HG03196 (cell line): Measurements from ENCODE around the gene CALML5.

Source experiments
- ATAC-seq: cut with Tn5 transposase; IDR thresholded peaks from one replicate; pipeline ENCODE4 v1.9.1; 2021; ENCODE audit not compliant: unreplicated experiment

Gene CALML5, protein sequence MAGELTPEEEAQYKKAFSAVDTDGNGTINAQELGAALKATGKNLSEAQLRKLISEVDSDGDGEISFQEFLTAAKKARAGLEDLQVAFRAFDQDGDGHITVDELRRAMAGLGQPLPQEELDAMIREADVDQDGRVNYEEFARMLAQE

GRCh38 chr10:5499493-5500140, at the start of gene CALML5:
CALML5 (minus strand) TSS chr10:5499570; CDS start chr10:5499438, 132 bp downstream.
- ATAC-seq = no peak

DNA sequence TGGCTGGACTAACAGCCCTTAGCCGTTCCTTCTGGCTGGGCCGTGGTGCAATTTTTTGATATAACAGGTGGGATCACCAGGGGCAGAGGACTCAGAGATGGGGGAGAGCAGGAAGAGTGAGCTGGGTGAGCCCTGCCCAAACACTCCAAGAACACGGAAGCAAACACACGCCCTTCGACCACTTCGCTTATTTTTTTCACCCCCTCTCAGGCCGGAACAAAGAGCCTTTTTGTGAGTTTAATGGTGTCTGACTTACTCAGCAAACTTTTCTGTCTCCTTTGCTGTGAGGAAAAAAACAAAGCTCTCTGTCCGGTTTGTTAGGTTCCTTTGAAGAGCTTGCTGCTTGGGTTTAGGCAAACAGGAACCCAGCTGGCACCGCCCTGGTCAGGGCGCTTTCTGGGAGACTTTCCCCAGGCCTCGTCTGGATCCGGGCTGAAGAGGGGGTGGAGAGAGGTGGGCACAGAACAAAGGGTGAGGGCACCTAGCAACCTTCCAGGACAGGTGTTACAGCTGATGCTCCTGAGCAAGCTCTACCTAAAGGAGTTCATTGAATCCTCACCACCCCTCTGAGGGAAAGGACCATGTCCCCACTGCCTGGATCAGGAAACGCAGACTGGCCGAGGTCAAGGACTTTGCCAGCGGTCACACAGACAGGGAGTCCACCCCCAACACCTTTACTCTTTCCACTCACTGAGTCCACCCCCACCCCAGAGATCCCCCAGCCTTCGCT, 48.7 kb upstream of the CALML5 start:
- ATAC-seq = no peak

DNA sequence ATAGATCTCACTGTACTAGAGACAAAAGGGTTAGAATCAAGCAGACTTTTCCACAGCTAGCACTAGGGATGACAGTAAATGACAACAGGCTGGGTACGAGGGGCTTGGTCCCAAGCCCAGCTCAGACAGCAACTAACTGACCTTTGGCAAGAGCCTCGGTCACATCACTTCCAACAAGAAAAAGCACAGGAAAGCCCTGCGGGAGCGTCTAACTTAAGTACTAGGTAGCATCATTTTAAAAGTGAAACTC, 48.2 kb upstream of the CALML5 start:
- ATAC-seq = no peak

DNA sequence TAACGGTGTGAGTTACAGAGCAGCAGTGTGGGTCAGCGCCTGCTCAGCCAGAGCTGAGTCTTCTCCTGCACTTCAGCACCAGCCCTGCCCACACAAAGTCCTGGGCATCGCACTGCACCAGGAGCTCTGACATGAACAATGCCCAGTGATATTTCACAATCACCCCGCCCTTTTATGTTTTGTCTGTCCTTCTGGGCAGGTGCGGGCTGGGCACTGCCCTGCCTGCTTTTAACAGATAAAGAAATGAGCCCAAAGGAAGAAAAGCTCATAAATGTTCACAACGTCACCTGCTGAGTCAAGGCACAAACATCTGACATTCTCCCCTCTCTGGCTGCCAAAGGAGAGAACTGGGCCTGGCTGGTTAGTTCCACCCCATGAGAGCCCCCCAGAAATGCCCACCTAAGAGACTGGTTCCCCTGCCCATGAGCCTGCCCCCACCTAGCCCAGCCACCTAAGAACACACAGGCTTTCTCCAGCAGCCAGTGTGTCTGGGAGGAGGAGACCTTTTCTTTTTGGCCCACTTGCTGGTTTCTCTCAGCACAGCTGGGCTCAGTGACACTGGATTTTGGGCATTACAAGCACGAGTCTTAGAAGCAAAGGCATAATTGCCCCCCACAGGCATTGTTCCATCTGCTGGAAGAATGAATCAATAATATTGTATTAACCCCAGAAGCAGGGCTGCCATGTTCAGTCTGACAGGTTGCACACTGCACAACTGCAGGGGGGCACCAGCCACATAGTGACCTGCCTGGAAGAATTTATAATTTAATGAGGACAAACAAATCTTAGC, 47.7 kb upstream of the CALML5 start:
- ATAC-seq = no peak

DNA sequence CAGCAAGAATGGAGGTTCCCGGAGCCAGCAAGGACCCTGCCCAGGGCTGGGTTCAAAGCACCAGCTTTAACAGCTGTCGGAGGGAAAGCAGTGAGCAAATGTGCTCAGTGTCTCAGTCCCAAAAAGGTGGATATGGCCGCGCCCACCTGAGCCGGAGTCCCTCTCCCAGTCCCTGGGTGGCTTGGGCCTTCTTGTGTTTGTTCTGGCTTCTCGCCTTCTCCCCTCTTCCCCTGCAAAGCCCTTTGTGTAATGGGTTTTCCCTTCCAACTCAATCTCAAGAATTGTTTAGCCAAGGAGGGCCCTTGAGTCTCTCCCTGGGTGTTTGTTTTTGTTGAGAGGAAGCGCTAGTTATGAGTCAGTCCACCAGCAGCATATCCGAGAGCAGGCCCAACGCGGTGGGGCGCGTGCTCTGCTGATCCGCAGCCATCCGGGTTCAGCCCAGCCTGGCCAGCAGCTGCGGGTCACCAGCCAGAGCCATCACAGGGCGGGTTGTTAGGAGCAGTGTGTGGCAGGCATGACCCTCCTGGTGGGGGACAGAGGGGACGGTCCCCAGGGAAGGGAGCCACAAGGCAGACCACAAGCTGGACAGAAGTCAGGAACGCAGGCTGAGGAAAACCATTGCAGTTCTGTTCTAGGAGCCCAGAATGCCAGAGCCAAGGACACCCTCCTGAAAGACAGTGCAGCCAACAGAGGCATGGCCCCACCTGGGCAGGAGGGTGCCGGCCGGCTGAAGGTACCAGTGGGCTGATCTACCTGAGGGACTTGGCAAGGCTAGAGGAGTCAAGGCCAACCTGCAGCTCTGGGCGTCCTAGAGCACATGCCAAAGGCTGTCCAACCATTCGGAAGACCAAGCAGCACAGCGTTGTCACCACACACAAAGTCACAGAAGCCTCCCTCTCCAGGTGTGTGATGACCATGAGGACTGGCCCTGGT, 46.7 kb upstream of the CALML5 start:
- no peak for ATAC-seq

DNA sequence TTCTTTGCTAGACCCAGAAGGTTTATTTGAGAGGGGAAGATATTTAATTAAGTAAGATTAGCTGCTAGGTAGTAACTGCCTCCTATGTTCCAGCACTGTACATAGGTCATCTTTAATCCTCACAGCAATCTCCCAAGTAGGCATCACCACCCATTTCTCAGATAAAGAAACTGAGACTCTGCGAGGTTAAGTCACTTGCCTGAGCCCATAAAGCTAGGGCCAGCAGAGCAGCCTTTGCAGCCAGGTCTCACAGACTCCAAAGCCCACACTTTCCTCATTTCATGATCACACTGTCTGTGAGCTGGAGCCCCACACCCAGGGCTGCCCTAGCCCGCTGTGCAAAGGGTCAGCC, 46.0 kb upstream of the CALML5 start:
- ATAC-seq = no peak

- no peak for ATAC-seq
Observed at GRCh38 chr10:5545011-5545410, 45.6 kb upstream of the CALML5 start.

DNA sequence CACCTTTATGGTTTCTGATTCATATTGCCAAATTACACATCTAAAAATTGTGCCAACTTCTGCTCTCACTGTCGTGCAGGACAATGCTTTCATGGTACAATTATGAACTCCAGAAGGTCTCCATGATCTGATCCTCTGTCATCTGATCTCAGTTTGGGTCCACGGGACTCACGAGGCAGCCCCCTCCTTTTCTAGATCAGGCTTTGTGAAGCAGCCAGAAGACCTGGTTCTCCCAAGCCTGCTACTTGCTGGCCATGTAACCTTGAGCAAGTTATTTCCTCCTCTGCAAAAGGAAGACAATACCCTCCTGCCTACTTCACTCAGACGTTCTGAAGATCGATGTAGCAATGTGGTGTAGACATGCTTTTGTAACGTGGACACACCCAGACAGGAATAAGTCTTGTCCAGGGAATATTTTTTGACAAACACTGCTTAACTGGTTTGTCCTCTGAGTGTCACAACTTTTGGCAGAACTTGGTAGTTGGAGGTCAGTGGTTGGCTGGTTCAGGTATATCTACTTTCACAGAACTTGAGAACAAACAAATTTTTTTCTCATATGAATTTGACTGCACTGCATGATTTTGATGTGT, 44.9 kb upstream of the CALML5 start:
- no peak for ATAC-seq

GRCh38 chr10:5543623-5544022, 44.3 kb upstream of the CALML5 start:
- ATAC-seq = no peak

DNA sequence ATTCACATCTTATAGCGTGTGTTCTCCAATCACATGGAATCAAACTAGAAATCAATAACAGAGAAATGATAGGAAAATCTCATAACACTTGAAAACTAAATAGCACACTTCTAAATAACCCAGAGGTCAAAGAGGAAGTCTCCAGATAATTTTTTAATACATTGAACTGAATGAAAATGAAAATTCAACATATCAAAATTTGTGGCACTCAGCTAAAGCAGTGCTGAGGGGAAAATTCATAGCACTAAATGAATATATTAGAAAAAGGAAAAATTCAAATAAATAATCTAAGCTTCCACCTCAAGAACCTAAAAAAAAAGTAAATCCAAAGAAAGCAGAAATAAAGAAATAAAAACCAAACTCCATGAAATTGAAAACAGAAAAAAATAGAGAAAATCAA, 42.7 kb upstream of the CALML5 start:
- no peak for ATAC-seq

GRCh38 chr10:5540891-5541290, 41.5 kb upstream of the CALML5 start:
- no peak for ATAC-seq

GRCh38 chr10:5540080-5540479, 40.7 kb upstream of the CALML5 start:
- ATAC-seq = no peak

DNA sequence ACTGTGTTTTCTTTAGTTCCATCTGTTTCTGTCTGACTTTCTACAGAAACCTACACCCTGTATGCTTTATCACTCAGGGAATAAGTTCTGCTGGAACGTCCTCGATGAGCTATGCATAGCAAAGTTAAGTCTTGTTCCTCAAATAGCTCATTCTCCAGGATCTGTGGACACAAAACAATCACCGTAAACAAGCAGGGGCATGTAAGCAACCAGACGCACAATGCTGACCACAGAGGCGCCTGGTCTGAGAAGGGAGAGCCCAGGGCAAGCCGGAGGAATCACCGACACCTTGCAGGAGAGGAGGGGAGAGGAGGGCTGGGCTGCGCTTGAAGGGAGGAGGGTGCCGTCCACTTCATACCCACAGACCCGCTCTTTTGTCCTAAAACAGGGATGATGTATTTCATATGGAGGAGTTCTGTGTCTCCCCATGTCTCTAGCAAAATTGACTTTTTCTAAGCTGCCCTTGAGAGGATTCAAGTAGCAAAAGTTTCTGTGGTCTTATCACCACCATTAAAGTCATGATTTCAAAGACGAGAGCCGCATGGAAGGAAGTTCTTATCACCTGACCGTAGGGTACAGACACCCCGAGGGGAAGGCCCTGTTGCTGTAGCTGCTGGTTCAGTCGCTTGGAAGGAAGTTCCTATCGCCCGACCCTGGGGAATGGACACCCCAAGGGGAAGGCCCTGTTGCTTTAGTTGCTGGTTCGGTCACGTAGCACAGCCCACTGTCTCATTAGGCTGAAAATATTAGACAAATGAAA, 39.7 kb upstream of the CALML5 start:
- no peak for ATAC-seq

- ATAC-seq = no peak
Observed at GRCh38 chr10:5538446-5538845, 39.1 kb upstream of the CALML5 start.

DNA sequence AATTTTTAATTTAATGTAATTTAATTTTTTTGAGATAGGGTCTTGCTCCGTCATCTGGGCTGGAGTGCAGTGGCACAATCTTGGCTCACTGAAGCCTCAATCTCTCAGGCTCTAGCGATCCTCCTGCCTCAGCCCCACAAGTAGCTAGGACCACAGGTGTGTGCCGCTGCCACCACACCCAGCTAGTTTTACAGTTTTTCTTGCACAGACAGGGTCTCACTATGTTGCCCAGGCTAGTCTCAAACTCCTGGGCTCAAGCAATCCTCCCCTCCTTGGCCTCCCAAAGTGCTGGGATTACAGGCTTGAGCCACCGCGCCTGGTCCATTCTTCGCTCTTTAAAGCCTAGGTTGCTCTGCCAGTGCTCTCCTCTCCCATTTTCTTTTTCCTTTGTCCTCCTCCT, 38.3 kb upstream of the CALML5 start:
- ATAC-seq = no peak

DNA sequence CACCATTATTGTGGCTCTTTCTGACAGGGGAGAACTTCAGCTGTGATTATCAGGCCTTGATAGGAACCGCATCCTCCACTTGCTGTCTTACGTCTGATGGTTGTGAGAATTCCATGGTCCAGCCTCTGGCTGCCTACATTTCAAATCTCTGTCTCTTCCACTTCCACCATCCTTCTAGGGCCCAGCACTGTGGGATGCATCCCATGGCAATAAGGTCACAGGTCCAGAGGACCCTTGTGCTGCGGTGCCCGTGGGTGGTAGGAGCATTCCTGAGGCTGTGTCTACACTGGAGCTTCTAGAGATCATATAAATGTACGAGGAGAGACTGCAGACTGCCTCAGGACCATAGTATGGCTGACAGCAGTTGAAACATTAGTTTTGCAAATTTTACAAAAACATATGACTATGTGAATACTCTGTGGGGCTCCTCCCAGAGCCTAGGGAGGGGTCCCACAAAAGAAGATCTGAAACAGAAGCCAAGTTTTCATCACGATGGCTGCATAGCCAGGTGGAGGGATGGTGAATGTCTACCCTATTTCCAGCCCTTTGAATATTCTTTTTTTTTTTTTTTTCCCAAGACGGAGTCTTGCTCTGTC, 37.2 kb upstream of the CALML5 start:
- no peak for ATAC-seq

GRCh38 chr10:5534880-5535856, 35.8 kb upstream of the CALML5 start:
- no peak for ATAC-seq

GRCh38 chr10:5534051-5534821, 34.9 kb upstream of the CALML5 start:
- ATAC-seq = no peak
